Prostate gland (tissue), 2 donors: ENCODE results near the gene CHRND. TPM values are rescaled to one million over a fixed set of nuclear protein-coding genes. Genes with fewer than 3 reads are reported as not detected.

Experiments
- DNase-seq: peaks from one replicate; pipeline ENCODE4 v3.0.0-alpha.2; 2019; ENCODE audit warnings: low spot score
- H3K27ac ChIP-seq, 2 donors: fragments of 200-600 bp; sonication (generic); 2 replicates each; pipeline ENCODE4 v1.5.1; 2017 to 2019
- H3K27me3 ChIP-seq: fragments of 200-600 bp; sonication (generic); replicated peaks from 2 replicates; pipeline ENCODE4 v1.5.1; 2019; ENCODE audit not compliant: insufficient read depth
- H3K36me3 ChIP-seq, 2 donors: fragments of 200-600 bp; sonication (generic); 1 replicate in 1 of 2; 2 replicates in 1 of 2; pipeline versions ENCODE4 v1.5.1 to v1.8.1; 2017 to 2019
- H3K4me1 ChIP-seq: fragments of 200-600 bp; sonication (generic); replicated peaks from 2 replicates; pipeline ENCODE4 v1.5.1; 2019
- H3K4me3 ChIP-seq, 2 donors: fragments of 200-600 bp; sonication (generic); 2 replicates each; pipeline ENCODE4 v1.5.1; 2017 to 2019
- H3K9me3 ChIP-seq: fragments of 200-600 bp; sonication (generic); 2 replicates; pipeline ENCODE4 v1.5.1; 2017
- CTCF ChIP-seq, 4 experiments: fragments of 200-600 bp in 2 of 4; fragments of 450-650 bp in 2 of 4; sonication (generic) in 2 of 4; IDR thresholded peaks; 1 replicate in 3 of 4; 2 replicates in 1 of 4; pipeline ENCODE4 v1.5.1; 2016 to 2019; ENCODE audit warnings: antibody characterized with exemption in 4 of 4, mild to moderate bottlenecking in 2 of 4, moderate library complexity in 2 of 4
- POLR2A ChIP-seq: fragments of 450-650 bp; IDR thresholded peaks from one replicate; pipeline ENCODE4 v1.6.1; 2016; ENCODE audit warnings: antibody characterized with exemption, mild to moderate bottlenecking
- POLR2AphosphoS5 ChIP-seq: sonication (generic); formaldehyde crosslinking; IDR thresholded peaks from one replicate; pipeline ENCODE4 v1.6.1; 2017; ENCODE audit warnings: antibody characterized with exemption
- WGBS: methylation state at CpG from one replicate; pipeline ENCODE4 v1.1.5; 2018; 5-methylcytosine and 5-hydroxymethylcytosine counted together
- intact Hi-C: fragments of 100-400 bp; cut with DNase I; formaldehyde crosslinking; loops from one replicate; pipeline ENCODE4 v1.14.2; 2022
- total RNA-seq, 2 donors: library from RNA; depleted of rRNA; stranded (reverse); fragments of >200 nt; gene quantifications; one replicate each; pipeline ENCODE4 v1.1.0, GENCODE V29; 2016

CHRND gene
- total RNA-seq, 2 donors from 2014 or later: 0.34 to 1.4 TPM

DNA sequence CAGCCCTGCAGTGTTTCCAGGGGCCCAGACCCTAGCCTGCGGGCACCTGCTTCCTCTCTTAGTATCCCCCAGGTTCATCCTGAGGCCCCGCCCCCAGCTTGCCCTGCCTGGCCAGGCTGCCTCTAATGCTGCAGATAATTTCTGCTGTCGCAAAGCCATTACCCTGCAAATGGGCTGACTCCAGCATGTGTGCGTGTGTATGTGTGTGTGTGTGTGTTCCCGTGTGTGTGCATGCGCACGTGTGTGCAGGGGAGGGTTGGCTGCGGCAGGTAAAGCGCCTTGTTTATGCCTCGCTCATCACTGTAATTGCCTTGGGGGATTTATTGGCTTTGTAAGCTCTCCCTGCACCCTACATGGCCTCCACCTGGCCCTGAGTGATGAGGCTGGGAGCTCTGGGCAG, 13.4 kb upstream of the CHRND start:
- WGBS: 87% methylated on average over 10 of the region's 10 CpGs
- no peaks in the 10 kb centered on the region for H3K9me3 ChIP-seq
- no peak for DNase-seq
- H3K27me3 ChIP-seq: no peaks in the 10 kb centered on the region
- H3K4me3 ChIP-seq: no peak overlapping the region
- H3K36me3 ChIP-seq: no peaks in the 10 kb centered on the region
- intact Hi-C loops: no loop called here
- TF ChIP-seq POLR2A: no peak
- no peak for TF ChIP-seq CTCF (IDR thresholded peaks at IDR 0.05)
- no peak for TF ChIP-seq POLR2AphosphoS5
- no peak overlapping the region for H3K27ac ChIP-seq
- H3K4me1 ChIP-seq: no peaks in the 10 kb centered on the region

DNA sequence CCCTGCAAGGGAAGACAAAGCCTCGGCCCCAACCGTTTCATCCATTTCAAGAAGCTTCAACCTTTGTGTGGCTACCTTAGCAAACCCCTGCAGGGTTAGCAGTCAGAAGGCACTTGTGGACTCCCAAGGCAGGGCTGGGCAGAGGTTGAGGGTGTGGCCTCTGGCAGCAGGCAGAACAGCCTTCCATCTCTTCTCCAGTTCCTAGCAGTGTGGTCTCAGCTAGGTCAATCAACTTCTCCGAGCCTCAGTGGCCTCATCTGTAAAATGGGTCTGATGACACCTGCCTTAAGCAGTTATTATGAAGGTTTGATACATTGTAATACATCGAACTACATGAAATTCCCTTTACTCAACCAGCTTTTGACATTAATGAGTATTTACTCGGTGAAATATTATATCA, 12.6 kb upstream of the CHRND start:
- 73% methylated on average over 5 of the region's 5 CpGs for WGBS
- H3K4me1 ChIP-seq: no peaks in the 10 kb centered on the region
- TF ChIP-seq POLR2AphosphoS5 (no peak), POLR2A (no peak), CTCF (IDR thresholded peaks at IDR 0.05) (no peak)
- intact Hi-C loops: no loop called here
- no peak overlapping the region for H3K4me3 ChIP-seq
- no peak overlapping the region for H3K27ac ChIP-seq
- no peaks in the 10 kb centered on the region for H3K27me3 ChIP-seq
- H3K9me3 ChIP-seq: no peaks in the 10 kb centered on the region
- DNase-seq: no peak
- H3K36me3 ChIP-seq: no peaks in the 10 kb centered on the region

DNA sequence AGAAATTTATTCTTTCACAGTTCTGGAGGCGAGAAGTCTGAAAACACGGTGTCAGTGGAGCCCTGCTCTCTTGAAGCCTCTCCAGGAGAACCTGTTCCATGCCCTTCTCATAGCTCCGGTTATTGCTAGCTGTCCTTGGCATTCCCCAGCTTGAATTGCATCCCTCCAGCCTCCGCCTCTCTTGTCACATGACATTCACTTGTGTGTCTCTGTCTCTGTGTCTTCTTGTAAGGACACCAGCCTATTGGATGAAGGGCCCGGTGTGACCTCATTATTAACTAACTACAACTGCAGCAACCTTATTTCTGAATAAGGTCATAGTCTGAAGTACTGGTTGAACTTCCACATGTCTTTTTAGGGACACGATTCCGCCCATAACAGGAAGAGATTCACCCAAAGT, 10.3 kb upstream of the CHRND start:
- no peaks in the 10 kb centered on the region for H3K27me3 ChIP-seq
- TF ChIP-seq CTCF (IDR thresholded peaks at IDR 0.05) (no peak), POLR2A (no peak), POLR2AphosphoS5 (no peak)
- H3K4me3 ChIP-seq: no peak overlapping the region
- H3K27ac ChIP-seq: no peak overlapping the region
- no peaks in the 10 kb centered on the region for H3K9me3 ChIP-seq
- DNase-seq: no peak
- WGBS: 80% methylated on average over 7 of the region's 7 CpGs
- intact Hi-C loops: no loop called here
- H3K4me1 ChIP-seq: no peaks in the 10 kb centered on the region
- H3K36me3 ChIP-seq: no peaks in the 10 kb centered on the region

DNA sequence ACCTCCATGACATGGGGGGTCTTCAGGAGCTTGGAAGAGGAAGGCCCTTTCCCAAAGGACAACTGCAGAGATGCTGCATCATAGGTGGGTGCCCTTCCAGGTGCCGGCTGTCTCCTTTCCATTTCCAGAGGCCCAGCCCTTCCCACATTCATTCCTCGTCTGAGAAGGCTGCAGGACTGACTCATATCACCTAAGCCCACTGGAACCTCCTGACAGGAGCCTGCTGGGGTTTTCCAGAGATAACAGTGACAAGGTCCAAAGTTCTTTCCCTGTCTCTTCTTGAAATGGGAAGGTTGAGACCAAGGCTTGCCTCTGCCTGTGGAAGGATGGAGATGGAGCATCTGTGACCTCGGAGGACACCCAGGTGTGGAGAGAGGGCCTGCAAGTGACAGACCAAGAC, 9.4 kb upstream of the CHRND start:
- intact Hi-C loops: no loop called here
- no peak for DNase-seq
- H3K27me3 ChIP-seq: no peaks in the 10 kb centered on the region
- no peaks in the 10 kb centered on the region for H3K9me3 ChIP-seq
- no peak overlapping the region for H3K4me3 ChIP-seq
- TF ChIP-seq CTCF (IDR thresholded peaks at IDR 0.05) (no peak), POLR2AphosphoS5 (no peak), POLR2A (no peak)
- no peaks in the 10 kb centered on the region for H3K4me1 ChIP-seq
- no peak overlapping the region for H3K27ac ChIP-seq
- 98% methylated on average over 3 of the region's 3 CpGs for WGBS
- H3K36me3 ChIP-seq: no peaks in the 10 kb centered on the region

GRCh38 chr2:232518844-232519243, 7.1 kb upstream of the CHRND start:
- H3K27me3 ChIP-seq: peaks cover 22% of the 10 kb centered on the region
- intact Hi-C loops: no loop called here
- 60% methylated on average over 6 of the region's 6 CpGs for WGBS

More at GRCh38 chr2:232518844-232519243, 7.1 kb upstream of the CHRND start:
- Histone ChIP-seq H3K9me3 (no peaks in the 10 kb centered on the region), H3K4me1 (peaks cover 5% of the 10 kb centered on the region), H3K4me3 (no peak overlapping the region), H3K36me3 (no peaks in the 10 kb centered on the region), H3K27ac (no peak overlapping the region)
- no peak for DNase-seq
- no peak for TF ChIP-seq POLR2A
- no peak for TF ChIP-seq POLR2AphosphoS5
- no peak for TF ChIP-seq CTCF (IDR thresholded peaks at IDR 0.05)
